Thyroid gland (tissue), 4 donors: Measurements from ENCODE around the gene NENF.

Experiments used
- CTCF ChIP-seq, 6 experiments: fragments of 200-600 bp in 3 of 6; fragments of 450-650 bp in 3 of 6; sonication (generic) in 3 of 6; IDR thresholded peaks; one replicate each; pipeline ENCODE4 v1.5.1; 2016 to 2019; ENCODE audit warnings: antibody characterized with exemption in 6 of 6, mild to moderate bottlenecking in 2 of 6, inconsistent platforms in 1 of 6, moderate library complexity in 1 of 6
- POLR2A ChIP-seq, 2 donors: fragments of 450-650 bp; IDR thresholded peaks; one replicate each; pipeline ENCODE4 v1.6.1; 2017; ENCODE audit warnings: antibody characterized with exemption in 2 of 2, mild to moderate bottlenecking in 2 of 2, moderate library complexity in 1 of 2

GRCh38 chr1:212430955-212431394 is 1.7 kb upstream of the NENF start:
- TF ChIP-seq CTCF (IDR thresholded peaks at IDR 0.05) (no peak), POLR2A (IDR thresholded peaks at IDR 0.05) (no peak)
